ENCODE measurements around the gene GOLGA6L10. TPM values are rescaled to one million over a fixed set of nuclear protein-coding genes. Genes with fewer than 3 reads are reported as not detected.
"Not testable (repeated sequence)": the region's sequence is repeated elsewhere in the genome, so short reads cannot be mapped to it uniquely, and the experiment has no call there.

GOLGA6L10 gene
- polyA plus RNA-seq, 4 donors, result 0.67 to 5.7 (median 1.4) TPM

- not testable (repeated sequence) for H3K27ac ChIP-seq (ENCODE audit: low read depth in 1 of 3, low read length in 2 of 3); H3K36me3 ChIP-seq (ENCODE audit: control insufficient read depth in 3 of 3, insufficient read depth in 2 of 3, low read depth in 1 of 3, low read length in 3 of 3); DNase-seq; FAIRE-seq; H3K4me1 ChIP-seq (ENCODE audit: control insufficient read depth in 3 of 3, insufficient read depth in 2 of 3, low read depth in 1 of 3, low read length in 2 of 3); H3K27me3 ChIP-seq (ENCODE audit: control insufficient read depth in 3 of 3, insufficient read depth in 3 of 3, low read length in 3 of 3); H3K4me3 ChIP-seq (ENCODE audit: low read depth in 1 of 3, low read length in 3 of 3); H3K9me3 ChIP-seq (ENCODE audit: control insufficient read depth in 2 of 2, insufficient read depth in 1 of 2, low read depth in 1 of 2, low read length in 1 of 2)
- 88 to 96% (median 92%) methylated on average over 3 of the region's 5 CpGs for WGBS, 3 donors
Measured at GRCh38 chr15:82337051-82337450, 12.2 kb downstream of the GOLGA6L10 start.

GRCh38 chr15:82336180-82336647 lies 13.1 kb downstream of the GOLGA6L10 start:
- not testable (repeated sequence) for H3K27me3 ChIP-seq (ENCODE audit: control insufficient read depth in 3 of 3, insufficient read depth in 3 of 3, low read length in 3 of 3); H3K4me3 ChIP-seq (ENCODE audit: low read depth in 1 of 3, low read length in 3 of 3); H3K36me3 ChIP-seq (ENCODE audit: control insufficient read depth in 3 of 3, insufficient read depth in 2 of 3, low read depth in 1 of 3, low read length in 3 of 3); H3K9me3 ChIP-seq (ENCODE audit: control insufficient read depth in 2 of 2, insufficient read depth in 1 of 2, low read depth in 1 of 2, low read length in 1 of 2); H3K27ac ChIP-seq (ENCODE audit: low read depth in 1 of 3, low read length in 2 of 3); H3K4me1 ChIP-seq (ENCODE audit: control insufficient read depth in 3 of 3, insufficient read depth in 2 of 3, low read depth in 1 of 3, low read length in 2 of 3); DNase-seq; FAIRE-seq
- WGBS, 3 donors, result 61 to 82% (median 69%) methylated on average over 8 to 10 of the region's 10 CpGs

GRCh38 chr15:82335006-82335405 lies 14.3 kb downstream of the GOLGA6L10 start:
- not testable (repeated sequence) for DNase-seq, FAIRE-seq
- WGBS, 3 donors, result 81 to 91% (median 81%) methylated on average over 2 of the region's 2 CpGs

GRCh38 chr15:82334554-82334932 lies 14.7 kb downstream of the GOLGA6L10 start:
- not testable (repeated sequence) for FAIRE-seq; DNase-seq; H3K9me3 ChIP-seq (ENCODE audit: control insufficient read depth in 2 of 2, insufficient read depth in 1 of 2, low read depth in 1 of 2, low read length in 1 of 2); H3K4me1 ChIP-seq (ENCODE audit: control insufficient read depth in 3 of 3, insufficient read depth in 2 of 3, low read depth in 1 of 3, low read length in 2 of 3); H3K36me3 ChIP-seq (ENCODE audit: control insufficient read depth in 3 of 3, insufficient read depth in 2 of 3, low read depth in 1 of 3, low read length in 3 of 3); H3K27me3 ChIP-seq (ENCODE audit: control insufficient read depth in 3 of 3, insufficient read depth in 3 of 3, low read length in 3 of 3); H3K27ac ChIP-seq (ENCODE audit: low read depth in 1 of 3, low read length in 2 of 3); H3K4me3 ChIP-seq (ENCODE audit: low read depth in 1 of 3, low read length in 3 of 3)
- 75 to 86% (median 86%) methylated on average over 7 to 8 of the region's 9 CpGs for WGBS, 3 donors

More at GRCh38 chr15:82335006-82335405, 14.3 kb downstream of the GOLGA6L10 start:
- H3K4me1 ChIP-seq (ENCODE audit: control insufficient read depth in 3 of 3, insufficient read depth in 2 of 3, low read depth in 1 of 3, low read length in 2 of 3); H3K9me3 ChIP-seq (ENCODE audit: control insufficient read depth in 2 of 2, insufficient read depth in 1 of 2, low read depth in 1 of 2, low read length in 1 of 2); H3K36me3 ChIP-seq (ENCODE audit: control insufficient read depth in 3 of 3, insufficient read depth in 2 of 3, low read depth in 1 of 3, low read length in 3 of 3); H3K4me3 ChIP-seq (ENCODE audit: low read depth in 1 of 3, low read length in 3 of 3); H3K27ac ChIP-seq (ENCODE audit: low read depth in 1 of 3, low read length in 2 of 3); H3K27me3 ChIP-seq (ENCODE audit: control insufficient read depth in 3 of 3, insufficient read depth in 3 of 3, low read length in 3 of 3): not testable (repeated sequence)

GRCh38 chr15:82333603-82334553 lies 15.4 kb downstream of the GOLGA6L10 start:
- not testable (repeated sequence) for H3K4me3 ChIP-seq (ENCODE audit: low read depth in 1 of 3, low read length in 3 of 3); H3K27me3 ChIP-seq (ENCODE audit: control insufficient read depth in 3 of 3, insufficient read depth in 3 of 3, low read length in 3 of 3); H3K4me1 ChIP-seq (ENCODE audit: control insufficient read depth in 3 of 3, insufficient read depth in 2 of 3, low read depth in 1 of 3, low read length in 2 of 3); H3K27ac ChIP-seq (ENCODE audit: low read depth in 1 of 3, low read length in 2 of 3); H3K36me3 ChIP-seq (ENCODE audit: control insufficient read depth in 3 of 3, insufficient read depth in 2 of 3, low read depth in 1 of 3, low read length in 3 of 3); H3K9me3 ChIP-seq (ENCODE audit: control insufficient read depth in 2 of 2, insufficient read depth in 1 of 2, low read depth in 1 of 2, low read length in 1 of 2); FAIRE-seq; DNase-seq
- WGBS, 3 donors, result 79 to 89% (median 85%) methylated on average over 15 to 40 of the region's 43 CpGs

GRCh38 chr15:82332711-82333602 lies 16.3 kb downstream of the GOLGA6L10 start:
- not testable (repeated sequence) for H3K27me3 ChIP-seq (ENCODE audit: control insufficient read depth in 3 of 3, insufficient read depth in 3 of 3, low read length in 3 of 3); H3K36me3 ChIP-seq (ENCODE audit: control insufficient read depth in 3 of 3, insufficient read depth in 2 of 3, low read depth in 1 of 3, low read length in 3 of 3); FAIRE-seq; H3K9me3 ChIP-seq (ENCODE audit: control insufficient read depth in 2 of 2, insufficient read depth in 1 of 2, low read depth in 1 of 2, low read length in 1 of 2); H3K27ac ChIP-seq (ENCODE audit: low read depth in 1 of 3, low read length in 2 of 3); DNase-seq; H3K4me1 ChIP-seq (ENCODE audit: control insufficient read depth in 3 of 3, insufficient read depth in 2 of 3, low read depth in 1 of 3, low read length in 2 of 3); H3K4me3 ChIP-seq (ENCODE audit: low read depth in 1 of 3, low read length in 3 of 3)
- 20 to 42% (median 32%) methylated on average over 6 to 9 of the region's 13 CpGs for WGBS, 3 donors

GRCh38 chr15:82331576-82332304 lies 17.5 kb downstream of the GOLGA6L10 start:
- 87% methylated on average over 3 of the region's 3 CpGs; no CpG with 5 or more reads in 2 of the 3 donors for WGBS, 3 donors
- not testable (repeated sequence) for H3K4me1 ChIP-seq (ENCODE audit: control insufficient read depth in 3 of 3, insufficient read depth in 2 of 3, low read depth in 1 of 3, low read length in 2 of 3); H3K36me3 ChIP-seq (ENCODE audit: control insufficient read depth in 3 of 3, insufficient read depth in 2 of 3, low read depth in 1 of 3, low read length in 3 of 3); FAIRE-seq; H3K4me3 ChIP-seq (ENCODE audit: low read depth in 1 of 3, low read length in 3 of 3); H3K27me3 ChIP-seq (ENCODE audit: control insufficient read depth in 3 of 3, insufficient read depth in 3 of 3, low read length in 3 of 3); DNase-seq; H3K9me3 ChIP-seq (ENCODE audit: control insufficient read depth in 2 of 2, insufficient read depth in 1 of 2, low read depth in 1 of 2, low read length in 1 of 2); H3K27ac ChIP-seq (ENCODE audit: low read depth in 1 of 3, low read length in 2 of 3)

- not testable (repeated sequence) for FAIRE-seq; DNase-seq; H3K9me3 ChIP-seq (ENCODE audit: control insufficient read depth in 2 of 2, insufficient read depth in 1 of 2, low read depth in 1 of 2, low read length in 1 of 2); H3K36me3 ChIP-seq (ENCODE audit: control insufficient read depth in 3 of 3, insufficient read depth in 2 of 3, low read depth in 1 of 3, low read length in 3 of 3); H3K4me3 ChIP-seq (ENCODE audit: low read depth in 1 of 3, low read length in 3 of 3); H3K27me3 ChIP-seq (ENCODE audit: control insufficient read depth in 3 of 3, insufficient read depth in 3 of 3, low read length in 3 of 3); H3K4me1 ChIP-seq (ENCODE audit: control insufficient read depth in 3 of 3, insufficient read depth in 2 of 3, low read depth in 1 of 3, low read length in 2 of 3); H3K27ac ChIP-seq (ENCODE audit: low read depth in 1 of 3, low read length in 2 of 3)
- 86 to 95% methylated on average over 6 to 7 of the region's 11 CpGs; no CpG with 5 or more reads in 1 of the 3 donors for WGBS, 3 donors
Measured at GRCh38 chr15:82330921-82331320, 18.4 kb downstream of the GOLGA6L10 start.
